HepG2 (cell line): Measurements from ENCODE around the gene BCL2. TPM values are rescaled to one million over a fixed set of nuclear protein-coding genes. Genes with fewer than 3 reads are reported as not detected.

Source experiments
- ATAC-seq: fragments of 200-7000 bp; cut with Tn5 transposase; 3 replicates; pipeline ENCODE4 v1.9.1; 2020; ENCODE audit warnings: mild to moderate bottlenecking, moderate library complexity
- BruUV-seq: library from RNA; stranded (reverse); fragments of 400-500 nt; replicated peaks from 2 replicates; lab custom pipeline; 2021; lab: Mats Ljungman, UMichigan
- CTCF ChIA-PET: fragments of 300-600 bp; formaldehyde crosslinking; extraction: SDS; loops from one replicate; lab custom pipeline; 2021; ENCODE audit warnings: low total read pairs, inconsistent platforms, low intra/inter-chr PET ratio; lab: Yijun Ruan, JAX
- POLR2A ChIA-PET: fragments of 350-600 bp; sonication (Branson Sonifier 250); formaldehyde crosslinking; loops from one replicate; lab custom pipeline; 2020; ENCODE audit warnings: antibody characterized with exemption, inconsistent platforms; lab: Yijun Ruan, JAX
- DNase-seq: peaks from one replicate; pipeline ENCODE4 v3.0.0-alpha.2; 2015; ENCODE audit warnings: low spot score
- FAIRE-seq: peaks from 3 replicates; lab custom pipeline; 2011; peaks lifted over from hg19 to GRCh38; lab: Jason Lieb, UNC
- H2AFZ ChIP-seq: one replicate; pipeline ENCODE4 v1.6.1; 2011; ENCODE audit warnings: low read length, inconsistent platforms
- H3K27ac ChIP-seq: fragments of 300-600 bp; 3 replicates; pipeline ENCODE4 v1.8.0; 2011; ENCODE audit warnings: mixed run types, mild to moderate bottlenecking, mixed read lengths, low read length, inconsistent platforms; ENCODE audit not compliant: insufficient read depth; ENCODE audit errors: extremely low read length
- H3K27me3 ChIP-seq, 2 experiments: fragments of 200-600 bp in 1 of 2; 2 replicates in 1 of 2; 3 replicates in 1 of 2; pipeline versions ENCODE4 v1.6.0 to v1.8.0; 2011; ENCODE audit warnings: low read length in 2 of 2, mild to moderate bottlenecking in 2 of 2, moderate library complexity in 2 of 2, inconsistent platforms in 1 of 2; ENCODE audit not compliant: insufficient read depth in 2 of 2, control insufficient read depth in 1 of 2
- H3K36me3 ChIP-seq, 2 experiments: fragments of 200-600 bp in 1 of 2; replicated peaks in 1 of 2; 2 replicates in 1 of 2; 3 replicates in 1 of 2; pipeline versions ENCODE4 v1.5.1 to v1.8.0; 2011; ENCODE audit warnings: low read length in 2 of 2, inconsistent platforms in 1 of 2; ENCODE audit not compliant: insufficient read depth in 2 of 2, control insufficient read depth in 1 of 2
- H3K4me1 ChIP-seq: 2 replicates; pipeline ENCODE4 v1.5.1; 2012; ENCODE audit warnings: low read length, inconsistent platforms; ENCODE audit not compliant: insufficient read depth
- H3K4me2 ChIP-seq: 2 replicates; pipeline ENCODE4 v1.6.0; 2011; ENCODE audit warnings: low read depth, low read length, inconsistent platforms
- H3K4me3 ChIP-seq, 3 experiments: fragments of 200-600 bp in 1 of 3; sonication (generic), shearing (Covaris generic) in 1 of 3; replicated peaks in 1 of 3; 2 replicates each; pipeline ENCODE4 v1.5.1; 2011 to 2016; ENCODE audit warnings: low read length in 3 of 3, inconsistent platforms in 2 of 3, low read depth in 2 of 3, mild to moderate bottlenecking in 2 of 3, control low read depth in 1 of 3, mixed read lengths in 1 of 3; ENCODE audit not compliant: insufficient read depth in 1 of 3
- H3K79me2 ChIP-seq: one replicate; pipeline ENCODE4 v1.6.1; 2011; ENCODE audit warnings: low read length, inconsistent platforms; ENCODE audit not compliant: insufficient read depth
- H3K9ac ChIP-seq: 2 replicates; pipeline ENCODE4 v1.6.0; 2011; ENCODE audit warnings: mild to moderate bottlenecking, low read depth, low read length, inconsistent platforms; ENCODE audit not compliant: insufficient read depth
- H3K9me3 ChIP-seq: 2 replicates; pipeline ENCODE4 v1.5.1; 2012; ENCODE audit warnings: mild to moderate bottlenecking, low read length
- H4K20me1 ChIP-seq: 2 replicates; pipeline ENCODE4 v1.6.0; 2011; ENCODE audit warnings: inconsistent platforms, mild to moderate bottlenecking, low read length, moderate library complexity; ENCODE audit not compliant: insufficient read depth
- RARA ChIP-seq: IDR thresholded peaks from 2 replicates; pipeline ENCODE4 v1.6.1; 2016; ENCODE audit warnings: missing genetic modification reagents, missing compliant biosample characterization
- SYNCRIP ChIP-seq: fragments of 200-400 bp; formaldehyde crosslinking; IDR thresholded peaks from 2 replicates; pipeline ENCODE4 v1.6.1; 2018; ENCODE audit warnings: mild to moderate bottlenecking, low read depth, low read length; ENCODE audit not compliant: insufficient read depth
- TCF7 ChIP-seq: sonication (generic); IDR thresholded peaks from 2 replicates; pipeline ENCODE4 v1.6.1; 2016; ENCODE audit warnings: antibody characterized with exemption, low read depth
- ZNF354B ChIP-seq: sonication (generic); formaldehyde crosslinking; IDR thresholded peaks from 2 replicates; pipeline ENCODE4 v1.8.0; 2022; ENCODE audit warnings: mild to moderate bottlenecking, missing genetic modification reagents
- WGBS: methylation state at CpG from one replicate; pipeline ENCODE4 v1.1.6; 2017; ENCODE audit warnings: low lambda C conversion rate; 5-methylcytosine and 5-hydroxymethylcytosine counted together
- in situ Hi-C: cut with HindIII; loops from 2 replicates; pipeline ENCODE4 v1.10.0; 2017; ENCODE audit warnings: low pct_unique_long_range_greater_than_20kb; ENCODE audit not compliant: extremely low pct_ligation_motif_present
- intact Hi-C: fragments of 100-400 bp; cut with micrococcal nuclease; formaldehyde crosslinking; loops from one replicate; pipeline ENCODE4 v1.10.0; 2022; ENCODE audit not compliant: unreplicated experiment
- polyA plus RNA-seq, 8 experiments: library from polyadenylated mRNA; depleted of rRNA in 3 of 8; stranded (reverse) in 7 of 8; unstranded in 1 of 8; fragments of >200 nt; fragmentation: Illumina TruSeq in 4 of 8; extraction: Trizol in 4 of 8; gene quantifications; 2 replicates each; pipeline versions ENCODE4 v1.2.1 to v1.2.3, GENCODE V29; 2011 to 2016; ENCODE audit warnings: low read depth in 4 of 8, missing spikeins in 1 of 8, mixed read lengths in 1 of 8; ENCODE audit not compliant: insufficient read depth in 1 of 8
- total RNA-seq, 5 experiments: library from RNA; depleted of rRNA; stranded (reverse); fragments of >200 nt; fragmentation: Illumina TruSeq; extraction: Trizol; gene quantifications; 2 replicates each; pipeline ENCODE4 v1.2.3, GENCODE V29; 2016; ENCODE audit warnings: low read depth in 1 of 5
- TF ChIP-seq, protein P1 (sequence below): sonication (generic); formaldehyde crosslinking; IDR thresholded peaks from 2 replicates; pipeline ENCODE4 v1.4.0; 2020; ENCODE audit warnings: missing genetic modification reagents
- TF ChIP-seq, protein P2 (sequence below): sonication (generic); formaldehyde crosslinking; IDR thresholded peaks from 2 replicates; pipeline ENCODE4 v1.5.1; 2020; ENCODE audit warnings: missing genetic modification reagents, mild to moderate bottlenecking, borderline replicate concordance
- TF ChIP-seq, protein P3 (sequence below): sonication (generic); formaldehyde crosslinking; conservative IDR thresholded peaks from 2 replicates; pipeline ENCODE4 v1.8.0; 2022; ENCODE audit warnings: mild to moderate bottlenecking, moderate library complexity, missing genetic modification reagents
- TF ChIP-seq, protein P4 (sequence below): IDR thresholded peaks from 2 replicates; pipeline ENCODE4 v1.6.1; 2016; ENCODE audit warnings: missing genetic modification reagents, missing compliant biosample characterization

BCL2 gene
- total and polyA plus RNA-seq, 2 of the 13 experiments (the other 11 are each of a cell fraction or from before 2014, with no cell fraction given) = 0.07 to 0.53 TPM

DNA sequence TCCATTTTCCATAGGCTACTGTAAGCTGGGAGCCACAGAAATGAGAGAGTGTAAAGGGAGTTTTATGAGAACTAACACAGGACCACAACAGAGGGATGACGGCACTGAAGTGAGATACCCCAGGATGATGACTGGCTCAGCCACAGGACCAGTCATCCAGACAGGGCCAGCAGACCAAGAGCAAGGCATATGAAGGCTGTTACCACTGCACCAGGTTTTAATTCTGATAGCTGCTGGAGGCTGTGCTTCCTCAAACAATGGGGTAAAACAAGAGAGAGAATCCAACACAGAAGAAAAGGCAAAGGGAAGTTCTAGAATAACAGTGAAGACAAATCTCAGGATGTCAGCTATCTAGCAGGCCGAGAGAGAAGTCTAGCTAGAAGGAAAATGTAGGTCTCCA is 94.9 kb downstream of the BCL2 start:
- in situ Hi-C loops = no loop called here
- WGBS = 0% methylated on average over 2 of the region's 2 CpGs
- Histone ChIP-seq H3K4me3 (no peak overlapping the region), H3K79me2 (no peaks in the 10 kb centered on the region), H3K9me3 (no peaks in the 10 kb centered on the region), H3K4me2 (no peak overlapping the region), H3K9ac (no peak overlapping the region), H2AFZ (no peak overlapping the region), H3K27ac (no peak overlapping the region), H3K27me3 (peaks cover 0 to 5% of the 10 kb centered on the region in 2 experiments; a peak in 2 of 5 replicates), H4K20me1 (no peaks in the 10 kb centered on the region), H3K4me1 (no peaks in the 10 kb centered on the region), H3K36me3 (no peaks in the 10 kb centered on the region)
- no TSS peak for BruUV-seq
- ATAC-seq (no peak), DNase-seq (no peak), FAIRE-seq (no peak)
- CTCF ChIA-PET = no interaction called here
- POLR2A ChIA-PET = no interaction called here
- TF ChIP-seq ZNF354B (CRISPR knock-in tag) (no peak), SYNCRIP (no peak), TCF7 (no peak), RARA (CRISPR knock-in tag) (no peak)
- TF ChIP-seq, protein P1, sequence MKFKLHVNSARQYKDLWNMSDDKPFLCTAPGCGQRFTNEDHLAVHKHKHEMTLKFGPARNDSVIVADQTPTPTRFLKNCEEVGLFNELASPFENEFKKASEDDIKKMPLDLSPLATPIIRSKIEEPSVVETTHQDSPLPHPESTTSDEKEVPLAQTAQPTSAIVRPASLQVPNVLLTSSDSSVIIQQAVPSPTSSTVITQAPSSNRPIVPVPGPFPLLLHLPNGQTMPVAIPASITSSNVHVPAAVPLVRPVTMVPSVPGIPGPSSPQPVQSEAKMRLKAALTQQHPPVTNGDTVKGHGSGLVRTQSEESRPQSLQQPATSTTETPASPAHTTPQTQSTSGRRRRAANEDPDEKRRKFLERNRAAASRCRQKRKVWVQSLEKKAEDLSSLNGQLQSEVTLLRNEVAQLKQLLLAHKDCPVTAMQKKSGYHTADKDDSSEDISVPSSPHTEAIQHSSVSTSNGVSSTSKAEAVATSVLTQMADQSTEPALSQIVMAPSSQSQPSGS (CRISPR knock-in tag) = no peak
- TF ChIP-seq, protein P2, sequence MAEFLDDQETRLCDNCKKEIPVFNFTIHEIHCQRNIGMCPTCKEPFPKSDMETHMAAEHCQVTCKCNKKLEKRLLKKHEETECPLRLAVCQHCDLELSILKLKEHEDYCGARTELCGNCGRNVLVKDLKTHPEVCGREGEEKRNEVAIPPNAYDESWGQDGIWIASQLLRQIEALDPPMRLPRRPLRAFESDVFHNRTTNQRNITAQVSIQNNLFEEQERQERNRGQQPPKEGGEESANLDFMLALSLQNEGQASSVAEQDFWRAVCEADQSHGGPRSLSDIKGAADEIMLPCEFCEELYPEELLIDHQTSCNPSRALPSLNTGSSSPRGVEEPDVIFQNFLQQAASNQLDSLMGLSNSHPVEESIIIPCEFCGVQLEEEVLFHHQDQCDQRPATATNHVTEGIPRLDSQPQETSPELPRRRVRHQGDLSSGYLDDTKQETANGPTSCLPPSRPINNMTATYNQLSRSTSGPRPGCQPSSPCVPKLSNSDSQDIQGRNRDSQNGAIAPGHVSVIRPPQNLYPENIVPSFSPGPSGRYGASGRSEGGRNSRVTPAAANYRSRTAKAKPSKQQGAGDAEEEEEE (CRISPR knock-in tag) = no peak
- TF ChIP-seq, protein P3, sequence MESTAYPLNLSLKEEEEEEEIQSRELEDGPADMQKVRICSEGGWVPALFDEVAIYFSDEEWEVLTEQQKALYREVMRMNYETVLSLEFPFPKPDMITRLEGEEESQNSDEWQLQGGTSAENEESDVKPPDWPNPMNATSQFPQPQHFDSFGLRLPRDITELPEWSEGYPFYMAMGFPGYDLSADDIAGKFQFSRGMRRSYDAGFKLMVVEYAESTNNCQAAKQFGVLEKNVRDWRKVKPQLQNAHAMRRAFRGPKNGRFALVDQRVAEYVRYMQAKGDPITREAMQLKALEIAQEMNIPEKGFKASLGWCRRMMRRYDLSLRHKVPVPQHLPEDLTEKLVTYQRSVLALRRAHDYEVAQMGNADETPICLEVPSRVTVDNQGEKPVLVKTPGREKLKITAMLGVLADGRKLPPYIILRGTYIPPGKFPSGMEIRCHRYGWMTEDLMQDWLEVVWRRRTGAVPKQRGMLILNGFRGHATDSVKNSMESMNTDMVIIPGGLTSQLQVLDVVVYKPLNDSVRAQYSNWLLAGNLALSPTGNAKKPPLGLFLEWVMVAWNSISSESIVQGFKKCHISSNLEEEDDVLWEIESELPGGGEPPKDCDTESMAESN (CRISPR knock-in tag) = no peak
- TF ChIP-seq, protein P4, sequence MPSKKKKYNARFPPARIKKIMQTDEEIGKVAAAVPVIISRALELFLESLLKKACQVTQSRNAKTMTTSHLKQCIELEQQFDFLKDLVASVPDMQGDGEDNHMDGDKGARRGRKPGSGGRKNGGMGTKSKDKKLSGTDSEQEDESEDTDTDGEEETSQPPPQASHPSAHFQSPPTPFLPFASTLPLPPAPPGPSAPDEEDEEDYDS (CRISPR knock-in tag) = no peak
- intact Hi-C loops = no loop called here
